Measurements from ENCODE around the gene TRIP4.
A peak's percentile ranks its signal among the peaks of the same experiment; 100 is the strongest.
"Not testable (repeated sequence)": the region's sequence is repeated elsewhere in the genome, so short reads cannot be mapped to it uniquely, and the experiment has no call there.

The TRIP4 gene

GRCh38 chr15:64495968-64496367 lies 108.3 kb downstream of the TRIP4 start:
- 80% methylated on average over 1 of the region's 2 CpGs; no CpG with 5 or more reads in 1 of the 2 experiments for WGBS, 2 experiments (ENCODE audit: insufficient coverage in 2 of 2)
- peaks cover 54% of the 10 kb centered on the region for H3K36me3 ChIP-seq (ENCODE audit: control insufficient read depth, insufficient read depth, low read length)
- not testable (repeated sequence) for H3K9me3 ChIP-seq (ENCODE audit: control insufficient read depth, low read length); H3K27ac ChIP-seq (ENCODE audit: low read depth, low read length, severe bottlenecking); H3K4me1 ChIP-seq (ENCODE audit: control insufficient read depth, insufficient read depth, low read length, poor library complexity, severe bottlenecking); H3K4me3 ChIP-seq (ENCODE audit: extremely low read depth, insufficient read depth, low read length, poor library complexity, severe bottlenecking)

DNA sequence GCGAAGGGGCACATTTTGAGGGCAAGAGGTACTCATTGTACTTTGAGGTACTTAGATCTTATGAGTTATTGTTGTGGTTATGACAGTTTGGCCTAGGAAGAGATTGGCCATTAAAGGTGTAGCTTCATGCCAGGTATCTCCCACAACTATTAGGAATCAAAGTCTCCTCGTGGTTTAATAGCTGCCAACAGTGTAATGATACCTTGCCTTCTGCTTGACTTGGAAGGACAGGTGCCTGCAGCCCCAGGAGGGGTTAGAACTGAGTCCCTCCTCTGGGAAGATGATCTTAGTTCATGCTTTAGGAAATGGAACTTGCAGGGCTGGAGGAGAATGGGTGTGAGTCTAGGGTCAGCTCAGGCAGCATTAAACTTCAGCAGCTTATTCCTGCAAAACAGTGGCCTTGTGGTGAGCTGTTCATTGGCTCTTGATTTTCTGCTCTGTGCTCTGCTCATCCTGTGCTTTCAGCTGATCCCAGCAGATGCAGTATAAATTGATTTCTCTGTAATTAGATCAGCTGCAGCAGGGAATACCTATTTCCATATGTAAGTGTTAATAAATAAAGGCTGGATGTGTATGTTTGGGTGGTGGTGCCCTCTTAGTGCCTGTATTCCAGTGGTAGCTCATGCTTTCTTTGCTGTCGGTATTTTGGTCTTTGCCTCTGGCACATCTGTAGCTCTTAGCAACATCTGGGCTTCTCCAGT lies 113.2 kb downstream of the TRIP4 start:
- no peak overlapping the region for H3K27ac ChIP-seq (ENCODE audit: low read depth, low read length, severe bottlenecking)
- WGBS, 2 experiments (ENCODE audit: insufficient coverage in 2 of 2): 45 to 59% methylated on average over 2 to 3 of the region's 3 CpGs
- no peaks in the 10 kb centered on the region for H3K9me3 ChIP-seq (ENCODE audit: control insufficient read depth, low read length)
- H3K36me3 ChIP-seq (ENCODE audit: control insufficient read depth, insufficient read depth, low read length): peaks cover 66% of the 10 kb centered on the region
- peaks cover 33% of the 10 kb centered on the region for H3K4me1 ChIP-seq (ENCODE audit: control insufficient read depth, insufficient read depth, low read length, poor library complexity, severe bottlenecking)
- no peak overlapping the region for H3K4me3 ChIP-seq (ENCODE audit: extremely low read depth, insufficient read depth, low read length, poor library complexity, severe bottlenecking)

GRCh38 chr15:64501396-64501715 lies 113.7 kb downstream of the TRIP4 start:
- H3K27ac ChIP-seq (ENCODE audit: low read depth, low read length, severe bottlenecking): peak overlapping the region; percentile 91
- no CpG with 5 or more reads among the region's 1 CpG for WGBS, 2 experiments (ENCODE audit: insufficient coverage in 2 of 2)
- no peak overlapping the region for H3K4me3 ChIP-seq (ENCODE audit: extremely low read depth, insufficient read depth, low read length, poor library complexity, severe bottlenecking)
- H3K36me3 ChIP-seq (ENCODE audit: control insufficient read depth, insufficient read depth, low read length): peaks cover 67% of the 10 kb centered on the region
- H3K9me3 ChIP-seq (ENCODE audit: control insufficient read depth, low read length): no peaks in the 10 kb centered on the region
- peaks cover 33% of the 10 kb centered on the region for H3K4me1 ChIP-seq (ENCODE audit: control insufficient read depth, insufficient read depth, low read length, poor library complexity, severe bottlenecking)

DNA sequence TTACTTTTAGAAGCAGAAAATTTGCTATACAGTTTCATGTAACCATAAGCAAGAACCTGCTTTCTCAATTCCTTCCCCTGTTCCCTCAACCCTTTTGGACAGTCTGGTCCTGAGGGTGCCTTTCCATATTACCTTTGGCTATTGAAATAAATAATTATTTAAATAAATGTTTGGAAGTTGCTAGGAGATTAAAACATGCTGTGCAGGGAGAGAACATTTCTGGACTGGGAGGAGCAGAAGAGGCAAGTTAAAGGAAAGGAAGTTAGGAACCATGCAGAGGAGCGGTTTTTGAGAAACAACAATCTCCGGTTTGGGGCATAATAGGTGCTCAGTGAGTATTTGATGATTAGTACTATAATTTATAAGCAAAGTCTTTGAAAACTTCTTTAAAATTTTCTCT lies 114.5 kb downstream of the TRIP4 start:
- WGBS, 2 experiments (ENCODE audit: insufficient coverage in 2 of 2): no CpG with 5 or more reads among the region's 2 CpGs
- no peaks in the 10 kb centered on the region for H3K9me3 ChIP-seq (ENCODE audit: control insufficient read depth, low read length)
- H3K4me3 ChIP-seq (ENCODE audit: extremely low read depth, insufficient read depth, low read length, poor library complexity, severe bottlenecking): no peak overlapping the region
- peaks cover 39% of the 10 kb centered on the region for H3K4me1 ChIP-seq (ENCODE audit: control insufficient read depth, insufficient read depth, low read length, poor library complexity, severe bottlenecking)
- peaks cover 61% of the 10 kb centered on the region for H3K36me3 ChIP-seq (ENCODE audit: control insufficient read depth, insufficient read depth, low read length)
- peak overlapping the region; percentile 91 for H3K27ac ChIP-seq (ENCODE audit: low read depth, low read length, severe bottlenecking)

DNA sequence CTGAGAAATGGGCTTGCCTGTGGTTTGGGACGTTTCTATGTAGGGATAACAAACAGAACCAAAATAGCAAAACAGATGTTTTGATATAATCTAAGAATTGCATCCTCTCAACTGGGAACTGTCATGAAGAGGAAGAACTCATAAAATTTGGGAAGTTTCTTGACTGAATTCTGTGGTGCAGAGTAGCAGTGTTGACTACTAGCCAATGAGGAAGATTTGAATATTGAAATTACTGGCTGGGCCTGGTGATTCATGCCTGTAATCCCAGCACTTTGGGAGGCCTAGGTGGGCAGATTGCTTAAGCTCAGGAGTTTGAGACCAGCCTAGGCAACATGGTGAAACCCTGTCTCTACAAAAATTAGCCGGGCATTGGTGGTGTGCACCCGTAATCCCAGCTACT lies 114.9 kb downstream of the TRIP4 start:
- Histone ChIP-seq H3K4me3 (ENCODE audit: extremely low read depth, insufficient read depth, low read length, poor library complexity, severe bottlenecking) (no peak overlapping the region), H3K9me3 (ENCODE audit: control insufficient read depth, low read length) (no peaks in the 10 kb centered on the region), H3K36me3 (ENCODE audit: control insufficient read depth, insufficient read depth, low read length) (peaks cover 58% of the 10 kb centered on the region), H3K4me1 (ENCODE audit: control insufficient read depth, insufficient read depth, low read length, poor library complexity, severe bottlenecking) (peaks cover 42% of the 10 kb centered on the region), H3K27ac (ENCODE audit: low read depth, low read length, severe bottlenecking) (peak overlapping the region; percentile 91)
- WGBS, 2 experiments (ENCODE audit: insufficient coverage in 2 of 2): 87 to 94% methylated on average over 2 of the region's 3 CpGs

DNA sequence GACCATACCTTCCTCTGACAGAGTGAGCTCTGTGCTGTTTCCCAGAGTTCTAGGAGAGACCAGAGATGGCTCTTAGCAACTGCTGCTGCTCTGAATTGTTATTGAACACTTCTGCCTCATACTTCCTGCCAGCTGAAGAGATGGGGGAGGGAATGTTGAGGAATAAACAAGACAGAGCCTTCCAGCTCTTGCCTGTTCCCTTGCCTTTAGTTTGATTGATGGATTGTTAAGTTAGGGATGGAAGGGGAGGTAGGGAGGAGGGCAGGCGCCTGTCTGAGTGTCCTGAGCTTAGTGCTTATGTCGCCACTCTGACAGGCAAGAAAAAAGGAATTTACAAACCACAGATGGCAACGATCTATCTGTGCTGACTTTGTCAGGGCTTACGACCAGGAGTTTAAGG lies 115.6 kb downstream of the TRIP4 start:
- Histone ChIP-seq H3K9me3 (ENCODE audit: control insufficient read depth, low read length) (no peaks in the 10 kb centered on the region), H3K4me3 (ENCODE audit: extremely low read depth, insufficient read depth, low read length, poor library complexity, severe bottlenecking) (no peak overlapping the region), H3K27ac (ENCODE audit: low read depth, low read length, severe bottlenecking) (peak overlapping the region; percentile 91), H3K4me1 (ENCODE audit: control insufficient read depth, insufficient read depth, low read length, poor library complexity, severe bottlenecking) (peaks cover 48% of the 10 kb centered on the region), H3K36me3 (ENCODE audit: control insufficient read depth, insufficient read depth, low read length) (peaks cover 57% of the 10 kb centered on the region)
- 20 to 57% methylated on average over 1 to 3 of the region's 4 CpGs for WGBS, 2 experiments (ENCODE audit: insufficient coverage in 2 of 2)

DNA sequence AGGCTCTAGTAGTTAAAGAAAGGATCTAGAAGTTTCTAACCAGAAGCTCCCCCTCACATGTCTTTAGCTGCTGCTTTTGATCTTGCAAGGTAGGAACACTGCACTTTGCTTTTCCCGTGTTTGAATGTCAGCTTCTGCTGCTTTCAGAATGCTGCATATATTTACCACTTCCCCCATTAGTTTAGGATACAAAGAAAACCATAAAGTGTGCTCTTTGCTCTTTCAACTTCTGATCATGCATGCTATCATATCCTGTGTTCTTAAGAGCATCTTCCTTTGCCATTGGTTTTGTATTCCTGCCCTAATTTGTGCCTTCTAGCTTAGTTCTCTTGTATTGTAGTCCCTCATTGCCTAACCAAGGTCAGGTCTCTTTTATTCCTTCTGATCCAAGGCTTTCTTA lies 116.0 kb downstream of the TRIP4 start:
- H3K4me1 ChIP-seq (ENCODE audit: control insufficient read depth, insufficient read depth, low read length, poor library complexity, severe bottlenecking): peaks cover 49% of the 10 kb centered on the region
- peak overlapping the region; percentile 91 for H3K27ac ChIP-seq (ENCODE audit: low read depth, low read length, severe bottlenecking)
- peaks cover 54% of the 10 kb centered on the region for H3K36me3 ChIP-seq (ENCODE audit: control insufficient read depth, insufficient read depth, low read length)
- no peak overlapping the region for H3K4me3 ChIP-seq (ENCODE audit: extremely low read depth, insufficient read depth, low read length, poor library complexity, severe bottlenecking)
- whole genome bisulfite sequencing, 2 experiments (ENCODE audit: insufficient coverage in 2 of 2): 67 to 75% methylated on average over 1 of the region's 1 CpG
- H3K9me3 ChIP-seq (ENCODE audit: control insufficient read depth, low read length): no peaks in the 10 kb centered on the region
